ENCODE results near the gene RTF2.
"Not testable (repeated sequence)": the region's sequence is repeated elsewhere in the genome, so short reads cannot be mapped to it uniquely, and the experiment has no call there.

The RTF2 gene

DNA sequence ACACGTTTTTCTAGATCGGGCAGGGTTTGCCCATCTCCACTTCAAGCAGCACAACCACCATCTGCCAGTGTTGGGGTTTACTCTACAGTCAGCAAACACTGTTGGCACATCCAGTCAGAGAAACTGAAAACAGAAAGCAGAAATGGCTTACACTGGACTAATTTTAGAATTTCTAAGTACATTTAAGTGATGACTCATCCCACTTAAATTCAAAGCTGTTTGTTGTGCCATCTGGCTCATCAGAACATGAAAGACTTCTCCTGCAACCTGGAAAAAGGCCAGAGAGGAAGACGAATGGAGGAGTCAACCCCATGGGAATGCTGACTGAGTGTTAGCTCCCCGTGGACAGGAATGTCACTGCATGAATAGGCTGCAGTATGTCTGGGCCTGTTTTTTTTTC lies 86.4 kb downstream of the RTF2 start:
- DNase-seq: peak; percentile 13

DNA sequence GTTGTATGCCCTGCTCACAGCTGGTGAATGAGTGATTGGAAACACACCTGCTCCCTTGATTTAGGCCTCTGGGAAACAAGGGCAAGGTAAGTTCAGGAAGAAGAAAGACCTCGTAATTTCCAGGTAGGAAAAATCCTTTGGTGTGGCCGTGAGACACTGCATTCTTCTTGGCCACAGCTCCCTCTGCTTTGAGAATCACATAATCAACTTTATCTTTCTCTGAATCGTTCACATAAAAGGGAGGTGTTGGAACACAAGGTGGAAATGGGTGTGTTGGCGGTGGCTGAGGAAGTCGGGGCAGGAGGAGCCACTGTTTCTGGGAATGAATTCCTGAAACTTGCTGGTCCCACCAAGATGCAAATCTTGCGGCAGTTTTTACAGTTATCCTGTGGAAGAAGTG lies 90.5 kb downstream of the RTF2 start:
- no peak for DNase-seq

DNA sequence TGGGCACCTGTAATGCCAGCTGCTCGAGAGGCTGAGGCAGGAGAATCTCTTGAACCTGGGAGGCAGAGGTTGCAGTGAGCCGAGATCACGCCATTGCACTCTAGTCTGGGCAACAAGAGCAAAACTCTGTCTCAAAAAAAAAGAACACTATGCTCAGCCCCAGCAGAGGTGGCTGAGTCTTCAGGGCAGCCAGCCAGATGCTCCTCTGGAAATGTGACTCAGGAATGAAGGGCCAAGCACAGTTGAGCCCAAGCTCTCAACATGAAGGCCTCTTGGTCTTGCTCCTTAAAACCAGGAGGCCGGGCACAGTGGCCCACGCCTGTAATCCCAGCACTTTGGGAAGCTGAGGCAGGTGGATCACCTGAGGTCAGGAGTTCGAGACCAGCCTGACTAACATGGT lies 96.1 kb downstream of the RTF2 start:
- not testable (repeated sequence) for DNase-seq

DNA sequence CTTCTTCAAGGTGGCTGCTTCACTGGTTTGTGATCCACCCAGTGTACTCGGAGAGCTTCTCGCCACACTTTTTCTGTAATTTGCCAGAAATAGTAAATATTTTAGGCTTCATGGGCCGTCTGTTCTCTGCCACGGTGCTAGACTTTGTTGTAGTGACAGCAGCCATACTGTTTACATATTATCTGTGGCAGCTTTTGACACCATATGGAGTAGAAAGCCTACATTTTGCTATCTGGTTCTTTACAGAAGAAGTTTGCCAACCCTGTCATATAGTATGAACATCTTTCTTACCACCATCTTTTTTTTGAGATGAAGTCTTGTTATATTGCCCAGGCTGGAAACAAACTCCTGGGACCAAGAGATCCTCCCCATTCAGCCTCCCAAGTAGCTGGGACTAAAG lies 97.1 kb downstream of the RTF2 start:
- no peak for DNase-seq

DNA sequence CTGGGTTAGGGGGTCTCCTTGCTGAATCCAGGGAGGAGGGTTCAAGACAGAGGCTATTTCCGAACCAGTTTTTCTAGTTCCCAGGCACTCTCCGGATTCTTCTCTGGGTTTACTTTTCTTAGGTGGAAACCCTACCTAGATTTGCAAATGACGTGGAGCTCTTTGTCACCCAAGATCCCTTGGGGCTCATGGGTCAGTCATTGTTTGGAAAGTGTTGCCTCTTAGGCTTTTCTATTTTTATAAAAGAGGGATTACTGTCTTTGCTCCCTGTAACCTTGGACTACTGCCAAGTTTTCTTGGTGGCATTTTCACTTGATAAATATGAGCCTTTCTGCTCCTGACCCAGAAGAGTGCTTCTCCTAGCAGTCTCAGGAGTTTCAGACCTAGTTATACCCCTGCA lies 98.2 kb downstream of the RTF2 start:
- no peak for DNase-seq
